ENCODE results near the gene TMEM248.
A peak's percentile ranks its signal among the peaks of the same experiment; 100 is the strongest.
"Not testable (repeated sequence)": the region's sequence is repeated elsewhere in the genome, so short reads cannot be mapped to it uniquely, and the experiment has no call there.

TMEM248 gene

DNA sequence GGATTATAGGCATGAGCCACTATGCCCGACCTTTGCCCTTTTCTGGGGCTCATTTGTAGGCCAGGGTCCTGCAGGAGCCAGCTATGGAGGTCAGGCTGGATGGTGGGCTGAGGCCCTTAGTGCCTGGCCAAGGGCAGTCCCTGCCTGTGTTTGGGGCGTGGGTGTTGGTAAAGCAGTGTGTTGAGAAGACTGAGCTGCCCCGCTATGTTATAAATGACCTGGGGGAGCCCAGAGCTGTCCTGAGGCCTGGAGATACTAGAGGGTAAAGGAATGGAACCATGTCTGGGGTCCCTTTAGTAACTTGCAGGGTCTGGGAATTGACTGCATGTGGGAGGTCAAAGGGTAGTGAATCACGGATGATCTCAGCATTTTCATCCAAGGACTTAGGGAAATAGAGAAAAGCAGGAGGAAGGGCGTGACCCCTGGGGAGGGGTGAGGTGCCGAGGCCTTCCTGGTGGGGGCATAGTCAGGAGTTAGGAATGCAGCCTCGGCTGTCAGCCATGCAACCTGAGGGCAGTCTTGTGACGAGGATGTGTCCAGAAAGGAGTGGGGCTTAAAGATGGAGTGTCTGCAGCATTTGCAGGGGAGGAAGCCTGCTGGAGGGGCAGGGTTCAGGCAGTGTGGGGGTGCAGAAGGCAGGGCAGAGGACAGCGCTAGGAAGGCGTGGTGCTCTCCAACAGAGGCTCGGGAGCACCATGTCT, 31.5 kb downstream of the TMEM248 start:
- no peak for DNase-seq

DNA sequence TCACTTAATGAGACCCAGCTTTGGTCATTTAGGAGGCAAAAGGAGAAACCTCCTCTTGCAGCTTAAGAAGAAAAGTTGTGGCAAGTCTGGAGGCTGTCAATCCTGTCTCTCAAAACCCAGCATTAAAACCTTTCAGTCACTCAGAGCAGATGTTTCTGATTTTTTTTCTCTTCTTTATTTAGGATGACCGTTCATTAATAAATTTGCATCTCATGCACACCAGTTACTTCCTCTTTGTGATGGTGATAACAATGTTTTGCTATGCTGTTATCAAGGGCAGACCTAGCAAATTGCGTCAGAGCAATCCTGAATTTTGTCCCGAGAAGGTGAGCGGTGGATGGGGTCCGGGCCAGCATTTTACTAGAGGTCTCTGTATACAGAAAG, 32.0 kb downstream of the TMEM248 start:
- DNase-seq = no peak

DNA sequence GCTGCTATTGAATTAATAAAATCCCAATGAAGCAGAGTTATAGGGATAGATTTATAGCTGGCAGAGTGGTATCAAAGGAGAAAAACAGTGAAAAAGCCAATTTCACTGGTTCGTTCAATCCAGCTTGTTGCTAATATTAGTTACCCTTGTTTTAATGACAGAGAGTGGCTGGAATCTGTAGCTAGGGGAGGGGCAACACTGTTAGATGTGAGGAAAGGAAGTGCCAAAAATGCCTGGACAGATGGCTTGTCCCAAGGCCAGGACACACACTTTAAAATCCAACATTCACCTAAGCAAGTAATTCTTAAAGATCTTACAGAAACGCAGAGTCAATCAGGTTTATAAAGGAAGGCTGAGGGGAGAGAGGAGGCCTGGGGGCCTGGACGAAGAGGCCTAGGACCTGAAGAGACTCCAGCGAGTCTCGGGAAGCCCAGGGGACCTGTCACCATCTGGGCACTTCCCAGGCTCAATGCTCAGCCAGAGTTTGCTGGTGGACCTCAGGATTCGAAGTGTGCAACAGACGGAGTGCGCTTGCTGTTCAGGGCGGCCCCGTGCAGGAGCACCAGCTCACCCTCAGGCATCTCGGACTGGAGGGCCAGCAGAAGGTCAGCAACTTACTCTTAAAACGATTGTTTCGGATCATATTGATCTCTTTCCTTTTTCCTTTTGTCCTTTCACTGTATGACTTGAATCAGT, 36.7 kb downstream of the TMEM248 start:
- no peak for DNase-seq

DNA sequence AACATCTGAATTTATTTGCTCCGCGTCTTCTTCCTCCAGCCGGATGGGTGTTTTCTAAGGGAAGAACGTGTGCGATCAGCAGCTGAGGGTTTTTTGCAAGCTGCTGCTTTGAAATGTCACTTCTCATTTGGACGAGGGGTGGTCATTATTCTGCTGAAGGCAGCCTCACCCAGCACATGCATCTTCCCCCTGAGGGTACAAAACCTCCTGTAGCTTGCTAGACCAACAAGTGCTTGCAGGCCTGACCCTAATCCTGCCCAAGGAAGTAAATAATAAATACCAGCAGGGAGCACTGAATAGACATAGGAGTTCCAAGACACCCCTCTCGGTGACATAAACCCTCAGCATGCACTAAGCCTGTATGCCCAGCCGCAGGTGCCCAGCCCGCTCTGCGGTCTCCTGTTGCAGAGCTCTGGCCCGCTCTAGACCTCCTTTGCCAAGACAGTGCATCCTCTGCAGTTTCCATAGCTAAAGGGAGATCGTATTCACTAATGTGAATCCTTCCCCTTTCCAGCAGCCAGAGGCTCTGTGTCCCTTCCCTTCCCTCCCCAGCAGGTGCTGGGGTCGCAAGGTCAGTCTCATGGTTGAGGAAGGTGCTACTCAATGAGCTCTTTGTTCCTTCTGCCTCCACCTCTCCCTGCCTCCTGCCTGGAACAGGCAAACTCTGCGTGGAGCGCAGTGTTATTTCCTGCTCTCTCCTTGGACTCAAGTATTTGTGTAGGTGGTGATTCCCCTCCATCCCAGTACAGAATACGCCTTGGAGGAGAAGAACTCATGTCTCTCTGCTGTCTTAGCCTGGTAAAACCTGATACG, 37.7 kb downstream of the TMEM248 start:
- no peak for DNase-seq

DNA sequence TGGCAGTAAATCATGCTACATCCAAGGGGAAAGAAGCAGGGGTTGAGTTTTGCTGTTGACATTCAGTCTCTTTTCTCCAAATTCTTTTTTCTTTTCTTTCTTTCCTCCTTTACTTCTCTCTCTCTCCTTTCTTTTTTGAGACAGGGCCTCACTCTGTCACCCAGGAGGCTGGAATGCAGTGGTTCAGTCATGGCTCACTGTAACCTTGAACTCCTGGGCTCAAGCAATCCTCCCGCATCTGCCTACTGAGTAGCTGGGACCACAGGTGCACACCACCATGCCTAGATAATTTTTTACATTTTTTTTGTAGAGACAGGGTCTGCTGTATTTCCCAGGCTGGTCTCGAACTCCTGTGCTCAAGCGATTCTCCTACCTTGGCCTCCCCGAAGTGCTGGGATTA, 39.2 kb downstream of the TMEM248 start:
- no peak for DNase-seq

DNA sequence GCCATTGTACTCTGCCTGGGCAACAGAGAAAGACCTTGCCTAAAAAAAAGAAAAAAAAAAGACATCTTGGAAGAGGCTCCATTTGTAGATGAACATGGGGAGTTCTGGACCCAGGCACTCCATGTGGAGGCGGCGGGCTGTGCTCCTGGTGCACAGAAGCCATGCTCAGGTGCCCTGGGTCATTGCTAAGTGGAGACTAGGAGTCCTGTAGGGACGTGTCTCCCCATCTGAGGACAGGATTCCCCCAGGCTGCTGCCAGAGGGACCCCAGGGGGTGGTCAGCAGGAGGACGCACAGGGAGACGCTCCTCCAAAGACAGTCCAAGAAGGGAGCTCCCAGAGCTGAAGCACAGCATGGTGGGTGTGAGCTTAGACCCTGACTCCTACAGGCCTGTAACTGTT, 40.1 kb downstream of the TMEM248 start:
- no peak for DNase-seq

DNA sequence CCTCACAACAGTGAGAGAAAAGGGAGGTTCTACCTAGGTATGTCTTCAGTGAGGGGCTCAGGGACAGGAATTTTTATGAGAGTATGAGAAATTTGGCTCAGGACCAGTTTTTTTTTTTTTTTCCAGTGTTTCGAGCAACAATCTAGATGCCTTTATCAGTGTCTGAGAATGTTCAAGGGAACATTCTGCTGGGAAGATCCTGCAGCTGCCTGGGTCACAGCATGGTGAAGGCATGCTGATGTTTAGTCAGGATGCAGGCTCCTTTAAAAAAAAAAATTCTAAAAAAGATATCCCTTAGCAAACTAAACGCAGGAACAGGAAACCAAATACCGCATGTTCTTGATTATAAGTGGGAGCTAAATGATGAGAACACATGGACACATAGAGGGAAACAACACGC, 43.4 kb downstream of the TMEM248 start:
- no peak for DNase-seq

DNA sequence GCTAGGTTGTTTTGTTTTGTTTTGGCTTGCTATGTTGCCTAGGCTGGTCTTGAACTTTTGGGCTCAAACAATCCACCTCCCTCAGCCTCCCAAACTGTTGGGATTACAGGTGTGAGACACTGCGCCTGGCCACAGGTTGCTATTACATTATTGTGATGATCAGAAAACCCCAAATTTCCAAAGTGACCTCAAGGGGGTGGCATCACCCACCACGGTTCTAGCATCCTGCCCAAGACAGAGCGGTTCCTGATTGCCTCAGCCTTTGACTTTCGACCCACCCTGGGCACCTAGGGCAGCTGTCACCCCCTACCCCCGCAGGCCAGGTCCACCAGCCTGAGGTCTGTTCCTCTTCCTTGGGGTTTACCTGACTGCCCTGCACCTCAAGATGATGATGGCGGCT, 46.0 kb downstream of the TMEM248 start:
- no peak for DNase-seq

DNA sequence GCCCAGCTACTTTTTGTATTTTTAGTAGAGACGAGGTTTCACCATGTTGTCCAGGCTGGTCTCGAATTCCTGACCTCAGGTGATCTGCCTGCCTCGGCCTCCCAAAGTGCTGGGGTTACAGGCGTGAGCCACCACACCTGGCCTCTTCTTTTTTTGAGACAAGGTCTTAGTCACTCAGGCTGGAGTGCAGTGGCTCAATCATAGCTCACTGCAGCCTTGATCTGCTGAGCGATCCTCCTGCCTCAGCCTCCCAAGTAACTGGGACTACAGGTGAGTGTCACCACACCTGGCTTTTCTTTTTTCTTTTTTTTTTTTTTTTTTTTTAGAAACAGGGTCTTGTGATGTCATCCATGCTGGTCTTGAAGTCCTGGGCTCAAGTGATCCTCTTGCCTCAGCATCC, 48.0 kb downstream of the TMEM248 start:
- not testable (repeated sequence) for DNase-seq

DNA sequence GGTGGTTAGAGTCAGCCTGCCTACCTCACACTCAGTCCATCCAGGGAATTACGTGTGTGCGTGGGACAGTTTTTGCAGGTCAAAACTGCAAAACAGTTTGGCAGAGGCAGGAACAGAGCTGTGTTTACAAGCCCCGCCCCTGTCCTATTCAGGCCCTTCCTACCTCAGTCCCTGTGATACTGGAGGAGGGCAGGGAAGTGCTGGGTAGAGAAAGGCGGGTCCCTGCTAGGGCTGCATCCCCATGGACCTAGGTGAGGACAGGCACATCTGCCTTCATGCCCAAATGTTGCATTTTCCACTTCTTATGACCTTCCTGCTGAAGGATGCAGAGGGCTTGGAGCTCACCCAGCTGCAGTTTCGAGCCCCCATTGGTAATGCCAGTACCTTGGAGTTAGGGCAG, 49.3 kb downstream of the TMEM248 start:
- no peak for DNase-seq

DNA sequence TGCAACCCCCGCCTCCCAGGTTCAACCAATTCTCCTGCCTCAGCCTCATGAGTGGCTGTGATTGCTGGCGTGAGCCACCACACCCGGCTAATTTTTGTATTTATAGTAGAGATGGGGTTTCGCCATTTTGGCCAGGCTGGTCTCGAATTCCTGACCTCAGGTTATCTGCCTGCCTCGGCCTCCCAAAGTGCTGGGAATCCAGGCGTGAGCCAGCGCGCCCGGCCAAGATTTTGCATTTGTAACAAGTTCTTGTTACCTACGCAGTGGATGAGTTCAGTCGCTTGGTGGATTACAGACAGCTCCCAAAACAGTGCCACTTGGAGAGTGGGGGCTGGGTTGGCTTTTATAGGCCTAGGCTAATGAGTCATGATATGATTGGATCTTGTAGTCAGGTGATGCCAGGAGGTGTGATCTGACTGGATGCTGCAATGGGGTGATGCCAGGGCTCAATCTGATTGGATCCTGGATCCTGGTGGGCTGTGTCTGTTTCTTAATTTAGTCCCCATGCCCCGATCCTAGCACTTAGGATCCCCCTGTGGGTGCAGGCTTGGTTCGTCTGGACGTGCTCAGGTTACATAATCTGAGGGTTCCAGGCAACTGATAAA, 54.1 kb downstream of the TMEM248 start:
- no peak for DNase-seq

DNA sequence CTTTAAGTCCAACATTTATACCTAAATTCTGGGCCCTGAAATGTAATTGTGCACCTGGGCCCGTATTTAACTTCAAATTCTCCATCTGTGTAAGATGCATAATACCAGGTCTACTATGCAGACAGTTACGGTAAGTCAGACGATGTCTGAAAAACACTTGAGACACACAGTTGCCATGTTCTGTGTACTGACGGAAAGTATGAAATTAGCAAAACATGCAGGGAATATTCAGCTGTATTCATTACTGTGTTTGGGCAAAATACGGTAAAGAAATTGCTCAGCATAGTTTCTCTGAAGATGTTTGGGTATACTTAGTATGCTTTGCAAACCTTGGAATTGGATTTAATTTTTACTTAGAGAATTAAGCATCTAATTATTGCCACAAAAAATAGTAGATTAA, 57.3 kb downstream of the TMEM248 start:
- not testable (repeated sequence) for DNase-seq

DNA sequence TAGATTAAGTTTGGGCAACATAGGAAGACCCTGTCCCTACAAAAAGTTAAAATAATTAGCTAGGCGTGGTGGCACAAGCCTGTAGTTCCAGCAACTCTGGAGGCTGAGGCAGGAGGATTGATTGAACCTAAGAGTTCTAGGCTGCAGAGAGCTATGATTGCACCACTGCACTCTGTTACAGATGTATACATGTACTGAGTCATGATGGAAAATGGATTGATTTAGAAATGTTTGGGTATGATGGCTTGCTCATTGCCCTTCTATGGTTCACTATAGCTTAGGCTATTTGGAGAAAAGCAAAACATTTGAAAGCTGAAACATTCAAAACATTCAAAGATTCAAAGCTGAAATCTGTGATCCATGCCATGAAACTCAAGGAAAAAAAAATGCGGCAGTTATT, 58.0 kb downstream of the TMEM248 start:
- DNase-seq = not testable (repeated sequence)

DNA sequence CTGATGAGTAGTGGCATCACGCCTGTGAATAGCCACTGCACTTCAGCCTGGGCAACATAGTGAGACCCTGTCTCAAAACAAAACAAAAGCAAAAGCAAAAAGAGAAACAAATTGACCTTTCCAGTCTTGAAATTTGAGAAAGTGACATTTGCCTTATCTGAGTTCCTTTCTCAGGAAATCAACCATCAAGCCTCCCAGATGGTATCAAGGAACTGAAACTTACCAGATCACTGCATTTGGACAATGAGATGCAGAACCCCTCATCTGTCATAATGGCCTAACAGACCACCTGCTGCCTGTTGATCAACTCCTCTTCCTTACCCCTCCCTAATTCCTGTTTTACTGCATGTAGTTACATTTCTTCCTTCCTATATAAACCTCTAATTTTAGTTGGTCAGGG, 59.3 kb downstream of the TMEM248 start:
- not testable (repeated sequence) for DNase-seq

DNA sequence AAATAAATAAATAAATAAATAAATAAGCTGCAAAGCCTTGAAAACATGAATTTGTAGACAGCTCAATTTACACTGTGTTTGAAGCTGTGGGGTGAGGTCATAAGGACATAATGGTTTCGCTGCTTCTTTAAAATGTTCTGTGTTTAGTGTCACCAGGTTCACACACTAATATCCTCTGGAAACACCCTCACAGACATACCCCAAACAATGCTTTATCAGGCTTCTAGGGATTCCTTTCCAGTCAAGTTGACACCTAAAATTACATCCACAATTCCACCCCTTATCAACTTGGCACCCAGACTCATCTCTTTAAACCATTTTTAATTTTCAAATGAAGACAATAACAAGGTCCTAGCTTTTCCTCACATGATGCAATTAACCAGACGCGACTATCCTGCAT, 68.5 kb downstream of the TMEM248 start:
- DNase-seq = not testable (repeated sequence)

DNA sequence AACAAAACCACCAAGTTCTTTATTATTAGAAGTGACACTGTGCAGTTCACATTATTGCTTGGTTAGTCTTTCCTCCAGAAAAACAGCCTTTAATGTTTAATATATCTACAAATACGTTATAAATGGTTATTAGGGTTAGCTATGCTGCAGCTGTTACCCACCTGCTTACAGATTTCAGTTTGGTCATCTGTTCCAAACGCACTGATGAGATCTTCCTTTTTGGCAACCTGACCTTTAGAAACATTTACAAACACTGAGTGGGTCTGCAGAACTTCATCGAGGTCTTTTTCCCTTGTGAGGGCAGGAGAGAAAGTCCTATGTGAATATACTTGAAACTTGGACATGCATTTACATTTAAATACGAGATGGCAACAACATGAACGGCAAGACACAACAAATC, 73.0 kb downstream of the TMEM248 start:
- not testable (repeated sequence) for DNase-seq

DNA sequence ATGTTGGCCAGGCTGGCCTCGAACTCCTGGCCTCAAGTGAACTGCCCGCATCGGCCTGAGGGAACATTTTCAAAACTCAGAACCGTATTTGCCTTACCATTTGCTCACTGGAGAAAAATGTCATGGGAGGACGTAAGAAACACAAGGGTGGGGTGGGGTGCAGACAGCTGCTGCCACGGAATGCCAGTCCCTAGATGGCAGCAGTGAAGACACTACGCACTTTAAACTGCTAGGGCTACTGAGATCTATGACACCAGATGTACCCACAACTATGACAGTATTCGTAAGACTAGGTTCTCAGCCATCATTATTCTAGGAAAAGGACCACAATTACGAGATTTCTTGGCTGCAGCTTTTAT, 73.6 kb downstream of the TMEM248 start:
- peak; percentile 10 to 76 (median 36) for DNase-seq

DNA sequence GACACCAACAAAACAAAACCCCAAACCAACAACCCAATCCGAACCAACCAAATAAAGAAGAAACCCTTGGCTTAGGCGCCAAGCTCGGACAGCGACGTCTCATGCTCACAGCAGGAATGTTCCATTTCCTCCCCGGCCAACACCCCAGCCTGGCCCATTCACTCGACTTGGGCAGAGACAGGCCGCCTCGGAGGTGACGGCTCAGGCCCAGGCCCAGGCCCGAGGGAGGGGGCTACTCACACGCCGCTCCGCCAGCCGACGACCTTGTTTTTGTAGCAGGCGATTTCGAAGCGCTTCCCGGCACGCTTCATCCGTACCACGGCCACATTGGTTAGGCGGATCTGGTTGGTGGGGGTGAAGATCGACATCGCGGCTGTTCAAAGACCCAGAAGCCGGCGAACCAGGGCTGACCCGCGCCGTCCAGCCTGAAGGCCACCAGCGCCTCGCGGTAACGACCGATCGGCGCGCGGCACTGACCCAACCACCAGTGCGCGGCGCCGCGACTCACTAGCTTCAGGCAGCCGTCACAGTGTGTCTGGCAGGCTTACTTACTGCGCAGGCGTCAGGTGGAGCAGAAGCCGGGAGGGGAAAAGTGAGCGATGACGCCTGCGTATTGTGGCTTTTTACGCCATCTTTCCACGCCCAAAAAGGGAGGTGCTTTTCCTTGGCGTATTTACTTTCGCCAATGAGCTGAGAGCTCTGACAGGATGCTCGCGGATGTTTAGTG, 74.2 kb downstream of the TMEM248 start, which contains the start of gene SBDS:
SBDS (minus strand) TSS at position 537 of the 727 bp plus-strand sequence; CDS start at position 368, 169 bp downstream.
- DNase-seq = peak; percentile 81 to 99 (median 91)

DNA sequence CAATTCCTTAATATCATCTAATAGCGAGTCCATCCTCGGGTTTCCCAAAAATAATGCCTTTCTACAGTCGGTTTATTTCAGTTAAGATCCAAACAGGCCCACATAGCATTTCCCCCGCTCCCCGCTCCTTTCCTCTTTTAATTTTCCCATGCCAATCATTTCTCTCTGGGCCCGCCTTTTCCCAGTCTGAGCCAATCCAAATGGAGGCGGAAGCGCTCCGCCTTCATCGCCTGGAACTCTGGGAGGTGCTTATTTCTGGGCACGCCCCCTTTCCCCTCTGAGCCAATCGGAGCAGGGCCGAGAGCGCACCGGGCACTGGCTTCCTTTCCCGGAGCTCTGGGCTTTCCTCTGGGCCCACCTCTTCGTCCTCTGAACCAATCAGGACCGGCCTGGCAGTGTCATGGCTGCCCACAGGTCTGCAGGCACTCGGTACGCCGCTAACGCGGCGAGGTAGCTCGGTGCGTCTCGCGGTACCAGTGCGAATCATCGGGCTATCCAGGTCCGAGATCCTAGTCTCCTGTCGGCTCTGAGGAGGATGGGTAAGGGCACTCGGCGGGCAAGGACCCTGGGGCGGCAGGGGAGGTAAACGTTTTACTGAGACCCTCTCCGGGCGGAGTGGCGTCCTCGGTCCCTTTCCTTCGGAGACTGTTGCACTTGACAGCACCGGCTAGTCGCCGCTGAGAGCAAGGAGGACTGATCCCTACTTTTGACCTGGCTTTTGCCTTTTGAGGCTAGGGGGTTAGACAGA, 75.6 kb downstream of the TMEM248 start, which contains the start of gene TYW1:
TYW1 (plus strand) TSS at position 390 of the 748 bp plus-strand sequence; CDS start at position 536, 146 bp downstream.
- peak; percentile 93 to 98 (median 97) for DNase-seq

DNA sequence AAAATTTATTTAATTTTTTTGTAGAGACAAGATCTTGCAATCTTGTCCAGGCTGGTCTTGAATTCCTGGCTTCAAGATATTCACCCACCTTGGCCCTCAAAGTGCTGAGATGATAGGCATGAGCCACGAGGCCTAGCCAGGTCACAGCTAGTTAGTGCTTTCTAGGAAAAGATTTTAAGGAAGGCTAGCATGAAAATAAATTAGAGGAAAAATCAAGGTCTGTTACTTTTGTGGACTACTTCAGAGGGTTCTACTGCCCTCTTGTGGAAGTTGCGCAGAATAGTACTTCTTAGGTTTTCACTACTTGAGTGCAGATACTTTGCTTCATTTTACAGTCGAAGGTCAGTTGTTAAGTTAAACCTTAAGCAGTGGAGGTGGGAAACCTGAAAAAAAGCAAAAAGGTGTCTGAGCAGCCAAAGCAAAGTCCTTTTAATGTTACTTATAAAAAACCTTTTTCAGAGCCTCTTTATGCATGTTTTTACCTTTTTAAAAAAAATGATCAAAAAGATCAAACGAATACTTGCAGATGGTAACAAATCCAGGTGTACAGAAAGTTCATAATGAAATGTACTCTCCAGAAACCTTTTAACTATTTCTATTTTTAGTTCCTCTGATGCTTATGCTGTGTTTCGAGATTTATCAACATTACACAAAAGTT, 79.7 kb downstream of the TMEM248 start:
- DNase-seq = peak in 1 of 5 donors; percentile 15

DNA sequence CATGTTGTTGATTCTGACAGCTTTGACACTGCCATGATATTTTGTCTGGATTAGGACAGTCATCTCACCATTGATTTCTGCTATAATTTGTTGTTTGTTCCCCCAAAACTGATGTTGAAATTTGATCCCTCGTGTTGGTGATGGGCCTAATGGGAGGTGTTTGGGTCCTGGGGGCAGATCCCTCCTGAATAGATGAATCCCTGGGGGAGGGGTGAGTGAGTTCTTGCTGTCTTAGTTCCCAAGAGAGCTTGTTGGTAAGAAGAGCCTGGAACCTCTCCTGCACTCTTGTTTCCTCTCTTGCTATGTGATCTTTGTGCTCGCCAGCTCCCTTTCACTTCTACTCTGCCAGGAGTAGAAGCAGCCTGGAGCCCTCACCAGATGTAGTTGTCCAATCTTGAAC, 83.1 kb downstream of the TMEM248 start:
- not testable (repeated sequence) for DNase-seq

All from T-helper 1 cell (primary cell).